HG03064 (cell line): Measurements from ENCODE around the gene OR52E5.

Experiments used
- ATAC-seq: cut with Tn5 transposase; IDR thresholded peaks from one replicate; pipeline ENCODE4 v1.9.1; 2021; ENCODE audit warnings: low read depth; ENCODE audit not compliant: unreplicated experiment

OR52E5 gene

GRCh38 chr11:5932671-5933070 is 39.7 kb downstream of the OR52E5 start:
- ATAC-seq: no peak

GRCh38 chr11:5933116-5933515 is 40.1 kb downstream of the OR52E5 start:
- ATAC-seq: no peak

- ATAC-seq: no peak
Measured at GRCh38 chr11:5937868-5938602, 45.0 kb downstream of the OR52E5 start.

- no peak for ATAC-seq
Measured at GRCh38 chr11:5938603-5938965, 45.6 kb downstream of the OR52E5 start.

- no peak for ATAC-seq
Measured at GRCh38 chr11:5940748-5941147, 47.7 kb downstream of the OR52E5 start.

GRCh38 chr11:5941951-5942350 is 48.9 kb downstream of the OR52E5 start, which contains the start of gene OR56A3:
Gene OR56A3, plus strand, starts transcription at chr11:5942251. Its CDS starts 5,096 bp downstream, at chr11:5947347.
- no peak for ATAC-seq
